Central memory CD8-positive, alpha-beta T cell (primary cell): Measurements from ENCODE around the gene APBA2.

Experiments used
- ATAC-seq: fragments of 150-1000 bp; cut with Tn5 transposase; replicated peaks from 2 replicates; pipeline ENCODE4 v1.10.0; 2022; ENCODE audit warnings: mild to moderate bottlenecking, moderate FRiP score, moderate number of reproducible peaks; ENCODE audit not compliant: poor library complexity, severe bottlenecking; ENCODE audit errors: extremely low read depth
- DNase-seq, 2 donors: peaks; one replicate each; pipeline ENCODE4 v3.0.0; 2021; ENCODE audit warnings: low spot score in 2 of 2
- H3K27ac Mint-ChIP-seq: one replicate; pipeline ENCODE4 v1.8.0; 2022; ENCODE audit warnings: low read depth, mild to moderate bottlenecking, moderate library complexity, mixed read lengths
- H3K27me3 Mint-ChIP-seq: one replicate; pipeline ENCODE4 v1.8.0; 2022; ENCODE audit warnings: mixed read lengths
- H3K36me3 Mint-ChIP-seq: one replicate; pipeline ENCODE4 v1.8.0; 2022; ENCODE audit warnings: mild to moderate bottlenecking, moderate library complexity, mixed read lengths; ENCODE audit not compliant: insufficient read depth
- H3K4me1 Mint-ChIP-seq: one replicate; pipeline ENCODE4 v1.8.0; 2022; ENCODE audit warnings: mixed read lengths
- H3K4me3 Mint-ChIP-seq: one replicate; pipeline ENCODE4 v1.8.0; 2022; ENCODE audit warnings: mild to moderate bottlenecking, moderate library complexity, mixed read lengths
- H3K9me3 Mint-ChIP-seq: one replicate; pipeline ENCODE4 v1.8.0; 2022; ENCODE audit warnings: mixed read lengths

Gene APBA2

DNA sequence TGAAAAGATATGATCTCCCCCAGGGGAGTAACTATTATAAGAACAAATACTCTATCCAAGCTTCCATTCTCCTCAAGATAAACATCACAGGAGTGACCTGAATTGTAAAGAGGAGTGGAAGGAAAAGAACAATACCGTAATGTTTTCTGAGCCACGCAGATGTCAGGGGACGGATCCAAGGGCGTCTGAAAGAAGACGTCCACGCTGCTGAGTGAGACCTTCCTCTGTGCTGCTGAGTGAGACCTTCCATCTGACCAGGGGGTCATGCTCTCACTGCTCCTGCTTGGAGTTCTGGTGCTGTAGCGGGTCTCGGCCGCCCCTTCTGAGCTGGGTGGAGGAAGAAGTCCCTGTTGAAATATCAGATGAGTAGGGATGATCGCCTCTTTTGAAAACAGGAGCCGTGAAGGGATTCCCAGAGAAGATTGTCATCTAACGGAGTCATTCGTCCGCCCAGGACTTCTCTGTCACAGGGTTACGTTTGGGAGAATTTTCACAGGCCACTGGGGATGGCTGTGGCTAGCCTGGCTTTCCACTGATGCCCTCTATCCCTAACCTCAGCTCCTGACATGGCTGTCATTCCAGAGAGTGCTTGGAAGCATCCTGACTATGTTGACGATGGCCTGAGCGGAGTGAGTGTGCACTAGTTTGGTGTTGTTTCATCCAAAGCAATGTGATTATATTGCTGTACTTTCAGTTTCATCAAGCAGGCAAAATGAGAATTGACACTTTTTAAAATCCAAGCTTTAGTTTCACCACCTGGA is 184.9 kb downstream of the APBA2 start:
- Mint-ChIP-seq H3K9me3 (peaks cover 5% of the 10 kb centered on the region), H3K36me3 (peaks cover 2% of the 10 kb centered on the region), H3K4me3 (no peak overlapping the region), H3K27ac (no peak overlapping the region), H3K27me3 (no peaks in the 10 kb centered on the region), H3K4me1 (peaks cover 6% of the 10 kb centered on the region)
- DNase-seq (no peak), ATAC-seq (no peak)

DNA sequence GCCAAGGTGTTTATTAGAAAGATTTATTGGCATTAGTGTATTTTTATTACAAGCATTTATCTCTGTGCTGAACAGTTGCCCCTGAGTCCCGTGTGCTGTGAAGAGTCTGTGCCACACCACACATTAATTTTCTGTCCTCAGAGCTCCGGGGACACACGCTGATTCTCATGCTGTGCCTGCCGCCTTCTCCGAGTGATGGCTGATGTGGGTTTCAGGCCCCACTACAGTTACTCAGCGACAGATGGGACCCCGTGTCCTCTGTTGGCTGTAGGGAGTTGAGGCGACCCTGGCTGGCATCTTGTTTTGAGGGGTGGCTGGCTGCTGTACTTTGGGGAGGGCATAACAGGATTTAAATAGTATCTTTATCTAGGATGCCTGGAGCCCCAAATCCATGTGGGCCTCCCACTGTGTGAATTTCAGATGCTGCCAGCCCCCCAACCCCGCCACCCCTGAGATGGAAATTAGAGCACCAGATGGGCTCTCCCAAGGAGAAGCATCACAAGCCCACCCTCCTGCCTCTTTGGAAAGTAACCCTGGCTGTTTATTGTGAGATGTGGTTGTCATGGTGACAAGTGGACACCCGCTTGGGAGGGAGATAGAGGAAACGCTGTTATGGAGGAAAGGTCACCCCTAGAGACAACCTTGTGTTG is 185.6 kb downstream of the APBA2 start:
- Mint-ChIP-seq H3K27ac (no peak overlapping the region), H3K27me3 (no peaks in the 10 kb centered on the region), H3K9me3 (peaks cover 5% of the 10 kb centered on the region), H3K36me3 (peaks cover 2% of the 10 kb centered on the region), H3K4me3 (no peak overlapping the region), H3K4me1 (peaks cover 3% of the 10 kb centered on the region)
- no peak for ATAC-seq
- no peak for DNase-seq

DNA sequence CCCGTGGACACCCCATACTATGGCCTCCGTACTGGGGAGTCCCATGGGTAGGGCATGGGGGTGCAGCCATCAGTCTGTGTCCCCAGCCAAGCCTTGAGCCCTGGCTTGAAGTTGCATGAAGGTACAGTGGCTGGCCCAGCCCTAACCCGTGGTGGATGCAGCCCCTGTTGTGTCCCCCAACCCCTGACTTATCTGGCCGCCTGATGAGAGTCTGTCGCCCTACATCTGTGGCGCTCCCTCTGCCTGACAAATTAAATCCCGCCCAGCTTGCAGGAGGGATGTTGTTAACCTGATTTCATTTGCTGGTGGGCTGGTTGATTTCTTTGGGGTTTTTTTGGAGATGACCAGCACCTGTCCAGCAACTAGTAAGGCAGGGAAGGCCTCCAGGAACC is 186.1 kb downstream of the APBA2 start:
- DNase-seq = no peak
- peaks cover 4% of the 10 kb centered on the region for H3K36me3 Mint-ChIP-seq
- no peaks in the 10 kb centered on the region for H3K4me1 Mint-ChIP-seq
- no peaks in the 10 kb centered on the region for H3K27me3 Mint-ChIP-seq
- H3K27ac Mint-ChIP-seq = no peak overlapping the region
- H3K4me3 Mint-ChIP-seq = no peak overlapping the region
- H3K9me3 Mint-ChIP-seq = peaks cover 5% of the 10 kb centered on the region
- no peak for ATAC-seq

DNA sequence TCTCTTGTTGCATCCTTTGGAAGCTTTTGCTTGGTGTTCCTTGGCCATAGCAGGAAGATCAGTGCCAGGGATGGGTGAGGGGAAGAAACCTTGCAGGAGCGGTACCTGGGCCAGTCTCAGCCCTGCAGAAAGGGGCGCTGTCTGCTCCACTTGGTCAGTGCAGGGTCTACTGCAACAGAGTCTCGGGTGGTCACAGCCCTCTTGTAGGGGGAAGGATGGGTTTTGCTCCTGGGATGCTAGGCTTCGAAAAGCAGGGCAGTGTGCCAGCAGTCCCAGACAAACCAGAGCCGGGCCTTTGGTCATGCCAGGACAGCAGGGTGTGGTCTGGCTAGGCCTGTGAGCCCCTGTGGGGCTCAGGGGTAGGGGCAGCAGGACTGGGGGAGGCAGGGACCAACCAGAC is 186.7 kb downstream of the APBA2 start:
- no peaks in the 10 kb centered on the region for H3K4me1 Mint-ChIP-seq
- H3K27ac Mint-ChIP-seq = no peak overlapping the region
- ATAC-seq = no peak
- no peak for DNase-seq
- no peak overlapping the region for H3K4me3 Mint-ChIP-seq
- H3K9me3 Mint-ChIP-seq = peaks cover 5% of the 10 kb centered on the region
- H3K36me3 Mint-ChIP-seq = peaks cover 6% of the 10 kb centered on the region
- H3K27me3 Mint-ChIP-seq = no peaks in the 10 kb centered on the region

DNA sequence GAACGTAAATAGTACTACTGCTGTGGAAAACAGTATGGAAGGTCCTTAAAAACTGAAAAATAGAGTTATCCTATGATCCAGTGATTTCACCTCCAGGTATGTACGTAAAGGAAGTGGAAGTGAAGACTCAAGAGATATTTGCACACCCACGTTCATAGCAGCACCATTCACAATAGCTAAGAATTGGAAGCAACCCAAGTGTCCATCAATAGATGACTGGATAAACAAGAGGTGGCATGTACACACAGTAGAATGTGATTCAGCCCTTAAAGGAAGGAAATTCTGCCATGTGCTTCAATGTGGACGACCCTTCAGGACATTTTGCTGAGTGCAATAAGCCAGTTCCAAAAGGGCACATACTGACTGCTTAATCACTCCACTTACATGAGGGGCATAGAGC is 188.3 kb downstream of the APBA2 start:
- peaks cover 8% of the 10 kb centered on the region for H3K36me3 Mint-ChIP-seq
- H3K4me1 Mint-ChIP-seq = no peaks in the 10 kb centered on the region
- no peak overlapping the region for H3K27ac Mint-ChIP-seq
- DNase-seq = no peak
- H3K9me3 Mint-ChIP-seq = peaks cover 2% of the 10 kb centered on the region
- H3K4me3 Mint-ChIP-seq = no peak overlapping the region
- no peak for ATAC-seq
- H3K27me3 Mint-ChIP-seq = no peaks in the 10 kb centered on the region

DNA sequence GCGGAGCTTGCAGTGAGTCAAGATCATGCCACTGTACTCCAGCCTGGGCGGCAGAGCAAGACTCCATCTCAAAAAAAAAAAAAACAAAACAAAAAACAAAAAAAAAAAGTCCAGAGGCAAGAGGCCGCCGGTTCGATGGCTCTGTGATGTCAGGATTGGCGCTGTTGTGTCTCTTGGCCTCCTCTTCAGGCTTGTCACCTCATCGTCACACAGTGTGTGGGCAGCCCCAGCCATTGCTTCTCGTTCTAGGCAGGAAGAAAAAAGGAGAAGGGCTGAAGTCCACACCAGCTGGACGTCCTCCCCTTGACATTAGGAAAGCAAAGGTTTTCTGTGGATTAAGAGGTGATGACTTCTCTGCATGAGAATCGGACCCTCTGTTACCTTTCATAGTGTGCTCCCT is 192.8 kb downstream of the APBA2 start:
- no peaks in the 10 kb centered on the region for H3K4me1 Mint-ChIP-seq
- no peak for ATAC-seq
- H3K9me3 Mint-ChIP-seq = no peaks in the 10 kb centered on the region

DNA sequence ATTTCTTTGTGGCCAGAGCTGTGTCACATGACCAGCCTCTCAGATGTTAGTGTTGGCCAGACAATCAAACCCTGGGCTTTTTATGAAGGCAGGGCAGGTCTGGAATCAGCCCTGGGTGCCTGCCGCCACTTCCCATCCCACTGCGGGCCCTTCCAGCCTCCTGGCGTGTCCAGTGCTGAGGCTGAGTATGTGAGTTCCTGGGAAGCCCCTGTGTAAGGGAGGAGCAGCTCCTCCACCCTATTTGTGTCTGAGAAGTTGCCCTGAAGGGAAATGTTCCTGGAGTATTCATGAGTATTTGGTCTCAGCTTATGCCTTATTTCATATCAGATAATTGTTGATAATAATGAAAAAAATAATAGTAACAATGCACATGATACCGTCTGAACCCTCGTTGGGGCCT is 193.7 kb downstream of the APBA2 start:
- no peak for ATAC-seq
- H3K27ac Mint-ChIP-seq = no peak overlapping the region
- H3K27me3 Mint-ChIP-seq = no peaks in the 10 kb centered on the region
- DNase-seq = no peak
- peaks cover 8% of the 10 kb centered on the region for H3K36me3 Mint-ChIP-seq
- peaks cover 1% of the 10 kb centered on the region for H3K9me3 Mint-ChIP-seq
- H3K4me3 Mint-ChIP-seq = no peak overlapping the region
- H3K4me1 Mint-ChIP-seq = no peaks in the 10 kb centered on the region

More for the DNA sequence above, 192.8 kb downstream of the APBA2 start:
- DNase-seq = no peak
- Mint-ChIP-seq H3K4me3 (no peak overlapping the region), H3K27me3 (no peaks in the 10 kb centered on the region), H3K27ac (no peak overlapping the region), H3K36me3 (peaks cover 10% of the 10 kb centered on the region)

DNA sequence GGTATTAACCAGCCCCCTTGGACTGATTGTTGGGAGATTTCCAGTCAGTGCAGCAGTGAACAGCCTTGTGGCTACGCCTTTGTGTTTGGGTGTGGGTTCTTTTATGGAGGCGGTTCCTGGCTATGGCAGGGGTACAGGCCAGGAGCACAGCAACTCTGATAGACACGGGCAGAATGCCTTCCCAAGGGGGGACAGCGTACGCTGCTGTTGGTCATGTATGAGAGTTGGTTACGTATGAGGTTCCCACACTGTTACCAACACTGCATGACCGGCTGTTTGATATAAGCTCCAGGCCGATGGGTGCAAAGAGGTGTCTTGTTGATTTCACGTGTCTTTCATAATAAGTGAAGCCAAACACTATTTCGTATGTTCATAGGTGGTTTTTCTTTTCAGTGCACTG is 196.0 kb downstream of the APBA2 start:
- peaks cover 7% of the 10 kb centered on the region for H3K36me3 Mint-ChIP-seq
- H3K27ac Mint-ChIP-seq = no peak overlapping the region
- H3K4me1 Mint-ChIP-seq = peaks cover under 1% of the 10 kb centered on the region
- DNase-seq (no peak), ATAC-seq (no peak)
- H3K27me3 Mint-ChIP-seq = no peaks in the 10 kb centered on the region
- no peak overlapping the region for H3K4me3 Mint-ChIP-seq
- peaks cover 5% of the 10 kb centered on the region for H3K9me3 Mint-ChIP-seq

DNA sequence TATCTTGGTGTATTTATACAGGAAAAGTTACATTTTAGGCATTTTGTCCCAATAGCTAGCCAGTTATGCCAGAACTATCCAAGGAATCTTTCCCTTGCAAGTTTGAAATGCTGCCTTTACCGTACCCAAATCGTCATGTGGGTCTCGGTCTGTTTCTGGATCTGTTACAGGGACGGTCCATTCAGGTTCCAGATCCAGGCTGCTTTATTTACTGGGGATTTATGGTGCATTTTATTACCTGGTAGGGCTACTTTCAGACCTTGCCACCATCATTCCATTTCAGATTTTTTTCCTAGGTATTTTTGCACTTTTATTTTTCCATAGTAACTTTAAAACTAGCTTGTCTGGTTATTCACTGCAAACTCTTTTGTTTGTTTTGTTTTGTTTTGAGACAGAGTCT is 197.4 kb downstream of the APBA2 start:
- no peaks in the 10 kb centered on the region for H3K27me3 Mint-ChIP-seq
- ATAC-seq = no peak
- no peak overlapping the region for H3K4me3 Mint-ChIP-seq
- H3K27ac Mint-ChIP-seq = no peak overlapping the region
- no peak for DNase-seq
- peaks cover 14% of the 10 kb centered on the region for H3K4me1 Mint-ChIP-seq
- H3K9me3 Mint-ChIP-seq = peaks cover 5% of the 10 kb centered on the region
- H3K36me3 Mint-ChIP-seq = peaks cover 4% of the 10 kb centered on the region

DNA sequence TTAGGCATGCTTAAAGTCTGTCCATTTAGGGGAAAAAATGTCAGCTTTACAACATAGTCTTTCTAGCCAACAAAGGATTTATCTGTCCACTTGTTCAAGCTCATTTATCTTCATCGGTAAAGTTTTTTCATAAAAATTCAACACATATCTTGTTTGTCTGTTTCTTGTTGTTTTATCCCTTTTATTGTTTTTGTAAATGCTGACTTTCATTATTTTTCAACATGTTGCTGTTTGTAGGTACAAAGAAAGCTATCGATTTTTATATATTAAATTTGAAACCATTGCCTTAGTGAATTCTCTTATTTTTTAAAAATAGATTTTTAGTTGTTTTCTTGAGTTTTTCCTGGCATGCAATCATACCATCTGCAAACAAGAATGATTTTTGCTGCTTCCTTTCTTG is 198.1 kb downstream of the APBA2 start:
- no peak overlapping the region for H3K4me3 Mint-ChIP-seq
- H3K4me1 Mint-ChIP-seq = peaks cover 21% of the 10 kb centered on the region
- H3K27ac Mint-ChIP-seq = no peak overlapping the region
- H3K9me3 Mint-ChIP-seq = peaks cover 5% of the 10 kb centered on the region
- ATAC-seq (no peak), DNase-seq (no peak)
- no peaks in the 10 kb centered on the region for H3K27me3 Mint-ChIP-seq
- peaks cover 3% of the 10 kb centered on the region for H3K36me3 Mint-ChIP-seq

DNA sequence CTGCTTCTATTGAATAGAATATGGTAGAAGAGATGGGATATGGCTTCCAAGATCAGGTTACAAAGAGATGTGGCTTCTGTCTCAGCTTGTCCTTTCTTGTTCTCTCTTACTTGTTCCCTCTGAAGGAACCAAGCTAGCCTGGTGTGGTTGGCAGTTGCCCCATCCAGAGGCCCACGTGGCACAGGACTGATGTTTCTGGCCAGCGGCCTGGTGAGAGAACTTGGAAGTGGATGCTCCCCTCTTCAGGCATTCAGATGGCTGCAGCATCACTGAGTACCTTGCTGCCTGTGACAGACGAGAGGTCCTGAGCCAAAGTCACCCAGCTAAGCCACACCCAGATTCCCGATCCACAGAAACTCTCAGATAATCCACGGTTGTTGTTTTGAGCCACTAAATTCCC is 200.2 kb downstream of the APBA2 start:
- ATAC-seq (no peak), DNase-seq (no peak)
- H3K9me3 Mint-ChIP-seq = peaks cover 5% of the 10 kb centered on the region
- peaks cover 5% of the 10 kb centered on the region for H3K36me3 Mint-ChIP-seq
- H3K4me1 Mint-ChIP-seq = peaks cover 42% of the 10 kb centered on the region
- no peak overlapping the region for H3K27ac Mint-ChIP-seq
- H3K4me3 Mint-ChIP-seq = no peak overlapping the region
- no peaks in the 10 kb centered on the region for H3K27me3 Mint-ChIP-seq

DNA sequence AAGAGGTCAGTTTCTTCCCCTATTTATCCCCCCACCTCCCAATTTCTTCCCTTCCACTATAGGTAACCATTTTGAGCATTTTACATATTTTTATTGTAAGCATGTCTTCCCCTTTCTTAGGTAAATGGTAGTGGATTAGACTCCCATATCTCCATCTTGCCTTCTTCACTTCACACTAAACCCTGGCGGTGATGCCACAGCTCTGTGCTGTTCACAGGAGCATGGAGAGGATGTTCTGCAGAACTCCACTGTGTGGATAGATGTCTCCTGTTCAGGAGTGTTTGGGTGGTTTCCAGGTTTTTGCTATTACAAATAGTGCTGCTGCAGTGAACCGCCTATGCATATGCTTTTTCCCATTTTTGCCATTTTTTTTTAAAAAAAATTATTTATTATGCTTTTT is 201.1 kb downstream of the APBA2 start:
- H3K27me3 Mint-ChIP-seq = no peaks in the 10 kb centered on the region

DNA sequence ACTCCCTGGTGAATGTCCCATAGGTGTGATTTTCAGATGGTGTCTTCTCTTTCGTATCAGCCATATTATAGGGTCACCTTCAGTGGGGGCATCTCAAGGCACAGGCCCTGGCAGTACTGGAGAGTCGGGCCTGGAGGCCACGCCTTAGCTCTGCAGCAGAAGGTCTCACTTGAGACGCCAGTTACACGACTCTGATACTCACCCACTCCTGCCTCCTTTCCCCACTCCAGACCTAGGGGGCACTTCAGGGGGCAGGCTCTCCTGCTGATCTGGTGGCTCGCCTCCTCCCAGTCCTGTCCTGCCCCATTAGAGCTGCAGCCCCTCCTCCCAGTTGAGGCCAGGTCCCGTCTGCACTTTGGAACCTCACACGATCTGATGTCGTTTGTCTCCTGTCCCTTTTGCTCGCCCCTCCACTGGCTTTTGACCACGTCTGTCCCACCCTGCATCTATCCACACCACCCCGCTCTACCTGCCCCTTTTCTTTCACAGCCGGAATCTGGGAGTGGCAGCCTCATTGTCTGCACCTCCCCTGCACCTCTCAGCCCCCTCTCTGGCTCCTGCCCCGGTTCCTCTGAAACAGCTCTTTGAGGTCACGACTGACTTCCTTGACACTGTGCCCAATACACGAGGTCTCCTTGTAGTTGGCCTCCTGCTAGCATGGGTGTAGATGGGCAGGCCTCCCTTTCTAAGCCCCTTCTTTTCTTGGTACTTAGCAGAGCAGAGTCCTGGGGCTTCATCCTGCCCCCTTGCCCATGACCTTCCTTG is 201.9 kb downstream of the APBA2 start:
- peak overlapping the region; percentile 75 for H3K27ac Mint-ChIP-seq
- H3K27me3 Mint-ChIP-seq = no peaks in the 10 kb centered on the region
- no peak overlapping the region for H3K4me3 Mint-ChIP-seq
- peaks cover 48% of the 10 kb centered on the region for H3K4me1 Mint-ChIP-seq
- peaks cover 8% of the 10 kb centered on the region for H3K36me3 Mint-ChIP-seq
- DNase-seq (no peak), ATAC-seq (no peak)
- H3K9me3 Mint-ChIP-seq = peaks cover 5% of the 10 kb centered on the region

More for the DNA sequence above, 201.1 kb downstream of the APBA2 start:
- no peak overlapping the region for H3K4me3 Mint-ChIP-seq
- H3K9me3 Mint-ChIP-seq = peaks cover 5% of the 10 kb centered on the region
- H3K36me3 Mint-ChIP-seq = peaks cover 5% of the 10 kb centered on the region
- no peak for DNase-seq
- H3K4me1 Mint-ChIP-seq = peaks cover 48% of the 10 kb centered on the region
- no peak overlapping the region for H3K27ac Mint-ChIP-seq
- no peak for ATAC-seq
